Common myeloid progenitor, CD34-positive (primary cell): Measurements from ENCODE around the gene HEXIM2.

Source experiments
- CTCF ChIA-PET: fragments of 350-600 bp; sonication (Branson Sonifier 250); formaldehyde crosslinking; loops from one replicate; lab custom pipeline; 2021; ENCODE audit warnings: antibody characterized with exemption; lab: Charles Lee
- POLR2A ChIA-PET: fragments of 350-600 bp; sonication (Branson Sonifier 250); formaldehyde crosslinking; loops from one replicate; lab custom pipeline; 2021; ENCODE audit warnings: antibody characterized with exemption; lab: Charles Lee
- DNase-seq, 3 donors: peaks; one replicate each; pipeline versions ENCODE4 v3.0.0 to v3.0.0-alpha.2; 2013
- H3K27ac ChIP-seq, 2 experiments: 1 replicate in 1 of 2; 2 replicates in 1 of 2; pipeline ENCODE4 v1.7.0; 2013; ENCODE audit warnings: inconsistent platforms in 2 of 2, low read length in 2 of 2, mild to moderate bottlenecking in 2 of 2, low read depth in 1 of 2, moderate library complexity in 1 of 2; ENCODE audit not compliant: severe bottlenecking in 2 of 2, insufficient read depth in 1 of 2, poor library complexity in 1 of 2
- H3K27me3 ChIP-seq, 5 experiments: replicated peaks in 2 of 5; 1 replicate in 3 of 5; 2 replicates in 2 of 5; pipeline versions ENCODE4 v1.6.1 to v1.7.0; 2013; ENCODE audit warnings: low read length in 4 of 5, mild to moderate bottlenecking in 2 of 5, moderate library complexity in 2 of 5, inconsistent platforms in 1 of 5; ENCODE audit not compliant: insufficient read depth in 5 of 5, control insufficient read depth in 4 of 5
- H3K36me3 ChIP-seq, 4 experiments: 1 replicate in 2 of 4; 2 replicates in 2 of 4; pipeline versions ENCODE4 v1.6.1 to v1.7.0; 2013; ENCODE audit warnings: low read length in 3 of 4, control low read depth in 1 of 4, mild to moderate bottlenecking in 1 of 4; ENCODE audit not compliant: control insufficient read depth in 4 of 4, insufficient read depth in 4 of 4
- H3K4me1 ChIP-seq, 4 experiments: 1 replicate in 3 of 4; 2 replicates in 1 of 4; pipeline versions ENCODE4 v1.6.1 to v1.7.1; 2013; ENCODE audit warnings: low read length in 3 of 4, mild to moderate bottlenecking in 3 of 4, control low read depth in 1 of 4, inconsistent platforms in 1 of 4, moderate library complexity in 1 of 4; ENCODE audit not compliant: control insufficient read depth in 4 of 4, insufficient read depth in 4 of 4; ENCODE audit errors: control extremely low read depth in 1 of 4
- H3K4me3 ChIP-seq, 7 experiments: 1 replicate in 4 of 7; 2 replicates in 3 of 7; pipeline versions ENCODE4 v1.5.1 to v1.7.0; 2013; ENCODE audit warnings: mild to moderate bottlenecking in 7 of 7, low read length in 6 of 7, moderate library complexity in 6 of 7, inconsistent platforms in 2 of 7, low read depth in 2 of 7, control low read depth in 1 of 7; ENCODE audit not compliant: insufficient read depth in 4 of 7, control insufficient read depth in 1 of 7; ENCODE audit errors: extremely low read depth in 1 of 7
- H3K9me3 ChIP-seq, 5 experiments: 1 replicate in 4 of 5; 2 replicates in 1 of 5; pipeline versions ENCODE4 v1.6.1 to v1.7.1; 2013; ENCODE audit warnings: low read length in 4 of 5, mild to moderate bottlenecking in 2 of 5, inconsistent platforms in 1 of 5, low read depth in 1 of 5, moderate library complexity in 1 of 5; ENCODE audit not compliant: control insufficient read depth in 4 of 5, insufficient read depth in 2 of 5; ENCODE audit errors: control extremely low read depth in 1 of 5
- WGBS: methylation state at CpG from one replicate; pipeline ENCODE4 v1.1.5; 2013; ENCODE audit not compliant: insufficient coverage; 5-methylcytosine and 5-hydroxymethylcytosine counted together

The HEXIM2 gene

DNA sequence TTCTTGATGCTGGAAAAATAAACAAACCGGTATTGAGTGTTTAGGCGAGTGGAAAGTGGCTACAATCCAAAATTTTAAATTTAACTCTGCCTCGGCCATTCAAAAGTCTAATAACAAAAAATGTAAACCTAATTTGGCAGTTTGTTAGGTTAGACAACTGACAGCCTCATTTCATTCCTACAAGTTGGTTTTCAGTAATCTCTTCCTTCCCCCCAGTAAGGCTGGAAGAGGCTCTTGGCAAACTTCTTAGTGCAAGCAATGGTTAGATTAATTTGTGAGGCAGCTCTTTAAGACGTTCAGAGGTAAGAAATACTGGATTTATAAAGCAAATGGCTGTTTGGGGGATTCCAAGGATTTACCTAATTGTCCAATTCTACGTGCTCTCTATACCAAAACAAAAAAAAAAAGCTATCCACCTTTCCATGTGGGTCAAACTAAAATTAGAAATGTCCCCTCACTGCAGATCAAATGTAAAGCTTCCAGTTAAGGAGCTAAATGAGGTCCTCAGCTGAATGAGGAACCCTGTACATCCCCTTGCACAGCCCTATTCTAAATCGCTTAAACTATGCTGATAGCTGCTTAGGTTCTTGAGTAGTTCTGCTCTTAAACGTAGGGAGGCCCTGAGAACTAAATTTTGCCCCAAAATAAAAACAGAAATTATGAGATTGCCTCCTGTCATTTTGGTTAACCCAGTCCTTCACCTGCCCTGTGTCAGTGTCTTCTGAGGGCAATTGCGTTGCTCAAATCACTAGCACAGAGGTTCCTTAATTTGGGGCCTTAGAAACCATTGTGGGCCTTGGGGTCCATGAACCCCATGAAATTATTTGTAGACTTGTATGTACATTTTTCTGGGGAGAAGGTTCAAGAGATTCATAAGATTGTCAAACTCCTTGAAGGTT, 10.5 kb upstream of the HEXIM2 start:
- 69% methylated on average over 3 of the region's 8 CpGs for whole genome bisulfite sequencing
- POLR2A ChIA-PET = interaction anchor here (6.4 kb wide), 1 partner anchor 8 kb away, joined by 194 read pairs; the partner anchor contains the start of gene HEXIM2
- Histone ChIP-seq H3K36me3 (no peaks in the 10 kb centered on the region), H3K9me3 (no peaks in the 10 kb centered on the region), H3K4me3 (peak overlapping the region in 4 of 7 experiments; percentile 31 to 91 (median 54)), H3K27me3 (no peaks in the 10 kb centered on the region), H3K27ac (peak overlapping the region in 1 of 2 experiments; percentile 56), H3K4me1 (peaks cover 16 to 52% (median 45%) of the 10 kb centered on the region in 4 experiments)
- CTCF ChIA-PET = interaction anchor here (0.7 to 9.2 kb wide), 13 partner anchors 9 to 84 kb away, joined by 3 to 148 read pairs (median 10); partner anchors contain the start of genes ACBD4 and HEXIM2
- DNase-seq = peak in 2 of 3 donors; percentile 33 to 34

DNA sequence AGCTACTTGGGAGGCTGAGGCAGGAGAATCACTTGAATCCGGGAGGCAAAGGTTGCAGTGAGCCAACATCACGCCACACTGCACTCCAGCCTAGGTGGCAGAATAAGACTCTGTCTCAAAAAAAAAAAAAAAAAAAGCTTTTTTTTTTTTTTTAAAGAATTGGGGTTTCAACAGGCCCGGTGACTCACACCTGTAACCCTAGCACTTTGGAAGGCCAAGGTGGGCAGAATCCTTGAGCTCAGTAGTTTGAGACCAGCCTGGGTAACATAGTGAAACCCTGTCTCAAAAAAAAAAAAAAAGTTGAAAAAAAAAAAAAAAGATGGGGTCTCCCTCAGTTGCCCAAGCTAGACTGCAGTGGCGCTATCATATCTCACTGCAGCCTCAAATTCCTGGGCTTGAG, 6.6 kb upstream of the HEXIM2 start:
- no peaks in the 10 kb centered on the region for H3K9me3 ChIP-seq
- no peaks in the 10 kb centered on the region for H3K27me3 ChIP-seq
- POLR2A ChIA-PET = no interaction called here
- no peak overlapping the region for H3K27ac ChIP-seq
- WGBS = 100% methylated on average over 1 of the region's 4 CpGs
- DNase-seq = peak in 1 of 3 donors; percentile 38
- H3K4me1 ChIP-seq = peaks cover 23 to 51% (median 42%) of the 10 kb centered on the region in 4 experiments
- H3K36me3 ChIP-seq = peaks cover 0 to 3% (median 0%) of the 10 kb centered on the region in 4 experiments
- CTCF ChIA-PET = interaction anchor here (0.6 to 4.9 kb wide), 9 partner anchors 9 to 156 kb away, joined by 3 to 27 read pairs (median 4); partner anchors contain the start of gene ACBD4
- no peak overlapping the region for H3K4me3 ChIP-seq

DNA sequence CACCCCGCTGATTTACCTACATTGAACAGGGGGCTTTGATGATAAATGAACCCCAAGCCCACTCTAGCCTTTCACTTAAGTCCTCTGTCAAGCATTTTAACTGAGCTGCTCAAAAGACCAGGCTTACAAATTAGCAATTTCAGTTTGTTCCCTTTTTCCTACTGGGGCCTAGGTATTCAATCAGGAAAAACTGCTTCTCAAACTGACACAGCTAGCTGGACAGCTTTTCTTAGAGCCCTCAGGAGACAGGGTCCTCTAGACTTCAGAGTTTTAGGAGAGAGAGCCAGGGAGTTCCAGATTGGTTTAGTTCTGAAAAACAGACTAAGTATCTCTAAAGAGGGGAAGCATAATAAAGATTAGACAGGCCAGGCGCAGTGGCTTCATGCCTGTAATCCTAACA, 6.2 kb upstream of the HEXIM2 start:
- Histone ChIP-seq H3K4me1 (peaks cover 23 to 51% (median 39%) of the 10 kb centered on the region in 4 experiments), H3K36me3 (peaks cover 0 to 3% (median 0%) of the 10 kb centered on the region in 4 experiments), H3K27ac (peak overlapping the region in 1 of 2 experiments; percentile 59), H3K27me3 (no peaks in the 10 kb centered on the region), H3K4me3 (no peak overlapping the region), H3K9me3 (no peaks in the 10 kb centered on the region)
- no peak for DNase-seq
- WGBS = 92% methylated on average over 2 of the region's 2 CpGs
- ChIA-PET POLR2A (no interaction called here), CTCF (interaction anchor here (0.6 to 4.9 kb wide), 9 partner anchors 9 to 155 kb away, joined by 3 to 27 read pairs (median 4); partner anchors contain the start of gene ACBD4)

DNA sequence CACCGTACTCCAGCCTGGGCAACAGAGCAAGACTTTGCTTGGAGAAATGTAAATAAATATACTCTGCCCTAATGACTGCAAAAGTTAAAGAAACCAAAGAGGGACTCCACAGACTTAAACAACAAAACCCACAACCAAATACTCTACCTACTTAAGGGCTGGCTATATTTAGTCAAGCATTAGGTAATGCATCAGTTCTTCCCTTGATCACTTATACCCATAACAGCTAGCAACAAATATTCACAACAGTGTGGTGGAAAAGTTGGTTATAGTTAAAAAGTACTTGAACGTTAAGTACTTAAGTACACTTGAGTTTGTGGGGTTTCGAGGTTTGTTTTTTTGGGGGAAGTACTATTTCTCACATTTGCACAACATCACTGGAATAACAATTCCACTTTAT, 5.4 kb upstream of the HEXIM2 start:
- CTCF ChIA-PET = interaction anchor here (1.4 to 4.9 kb wide), 4 partner anchors 21 to 80 kb away, joined by 4 to 27 read pairs (median 10); partner anchors contain the start of gene ACBD4
- POLR2A ChIA-PET = no interaction called here
- Histone ChIP-seq H3K4me3 (no peak overlapping the region), H3K9me3 (no peaks in the 10 kb centered on the region), H3K36me3 (peaks cover 0 to 3% (median 0%) of the 10 kb centered on the region in 4 experiments), H3K27me3 (no peaks in the 10 kb centered on the region), H3K27ac (no peak overlapping the region), H3K4me1 (peaks cover 17 to 45% (median 34%) of the 10 kb centered on the region in 4 experiments)
- no CpG with 5 or more reads among the region's 3 CpGs for WGBS
- no peak for DNase-seq

- peaks cover 13 to 54% (median 44%) of the 10 kb centered on the region in 4 experiments for H3K4me1 ChIP-seq
- no peaks in the 10 kb centered on the region for H3K27me3 ChIP-seq
- DNase-seq = peak; percentile 77 to 90 (median 85)
- ChIA-PET CTCF (interaction anchor here (0.9 to 6.2 kb wide), 7 partner anchors 10 to 36 kb away, joined by 3 to 93 read pairs (median 8); partner anchors contain the start of genes ACBD4, HEXIM1 and PLCD3), POLR2A (interaction anchor here (0.6 to 6.0 kb wide), 11 partner anchors 9 to 156 kb away, joined by 3 to 194 read pairs (median 6); partner anchors contain the start of genes ACBD4, FMNL1, HEXIM1 and MAP3K14)
- peak overlapping the region; percentile 98 to 99 for H3K27ac ChIP-seq
- no peaks in the 10 kb centered on the region for H3K9me3 ChIP-seq
- WGBS = 0% methylated on average over 37 of the region's 48 CpGs
- peak overlapping the region; percentile 86 to 97 (median 96) for H3K4me3 ChIP-seq
- H3K36me3 ChIP-seq = peaks cover 0 to 3% (median 0%) of the 10 kb centered on the region in 4 experiments
These were observed 1.0 kb upstream of the HEXIM2 start for GRCh38 chr17:45160447-45161287.

- peaks cover 0 to 3% (median 0%) of the 10 kb centered on the region in 4 experiments for H3K36me3 ChIP-seq
- peaks cover 13 to 54% (median 47%) of the 10 kb centered on the region in 4 experiments for H3K4me1 ChIP-seq
- no peaks in the 10 kb centered on the region for H3K27me3 ChIP-seq
- H3K9me3 ChIP-seq = no peaks in the 10 kb centered on the region
- 68% methylated on average over 8 of the region's 9 CpGs for WGBS
- DNase-seq = no peak
- ChIA-PET CTCF (interaction anchor here (1.3 to 6.2 kb wide), 6 partner anchors 8 to 35 kb away, joined by 4 to 93 read pairs (median 12); partner anchors contain the start of genes ACBD4, HEXIM1 and PLCD3), POLR2A (interaction anchor here (0.8 to 6.0 kb wide), 3 partner anchors 12 to 148 kb away, joined by 3 to 194 read pairs (median 4); partner anchors contain the start of genes ACBD4 and HEXIM1)
- peak overlapping the region in 6 of 7 experiments; percentile 10 to 96 (median 63) for H3K4me3 ChIP-seq
- H3K27ac ChIP-seq = no peak overlapping the region
These were observed 481 bp downstream of the HEXIM2 start for GRCh38 chr17:45162025-45162687.
